Inflammatory macrophage treated with lipopolysaccharide for 1 hour (primary cell): Measurements from ENCODE around the gene TNXB.
"Not testable (repeated sequence)": the region's sequence is repeated elsewhere in the genome, so short reads cannot be mapped to it uniquely, and the experiment has no call there.

Experiments
- DNase-seq, 2 donors: peaks; one replicate each; pipeline ENCODE4 v3.0.0-alpha.2; 2020 to 2022

TNXB gene

DNA sequence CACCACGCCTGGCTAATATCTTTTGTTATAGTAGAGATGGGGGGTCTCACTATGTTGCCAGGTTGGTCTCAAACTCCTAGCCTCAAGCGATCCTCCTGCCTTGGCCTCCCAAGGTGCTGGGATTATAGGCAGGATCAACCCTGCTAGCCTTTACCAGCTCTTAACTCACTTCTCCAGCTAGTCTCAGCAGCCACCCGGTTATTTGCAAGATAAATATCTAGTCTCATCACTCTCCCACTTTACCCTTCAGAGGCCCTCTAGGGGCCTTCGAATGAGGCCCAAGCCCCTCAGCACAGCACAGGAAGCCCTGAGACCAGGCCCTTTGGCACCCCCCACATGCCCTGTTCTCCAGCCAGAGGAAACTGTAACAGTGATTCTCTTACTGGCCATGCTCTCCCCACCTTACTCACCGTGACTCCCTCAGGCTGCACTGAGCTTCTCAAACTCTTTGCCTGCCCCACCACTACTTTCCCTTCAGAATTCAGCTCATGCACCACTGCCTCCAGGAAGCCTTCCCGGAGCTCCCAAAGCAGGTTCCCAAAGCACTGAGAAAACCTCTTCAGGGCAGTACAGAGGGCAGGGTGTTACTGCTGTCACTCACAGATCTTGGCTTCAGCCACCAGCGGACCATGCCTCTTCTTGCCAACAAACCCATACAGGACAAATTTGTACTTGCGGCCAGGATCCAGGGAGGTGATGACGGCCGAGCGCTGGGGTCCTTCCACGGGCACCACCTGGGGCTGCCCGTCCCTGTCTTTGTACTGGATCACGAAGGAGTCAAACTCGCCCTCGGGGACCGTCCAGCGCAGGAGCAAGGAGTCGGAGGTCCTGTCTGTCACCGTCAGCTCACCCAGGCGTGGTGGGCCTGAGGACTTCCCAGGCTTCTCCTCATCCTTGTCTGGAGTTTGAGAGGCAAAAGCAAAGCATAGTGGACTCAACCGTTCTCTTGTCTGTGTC, 25.0 kb downstream of the TNXB start:
- no peak for DNase-seq

GRCh38 chr6:32082935-32083334, 26.2 kb downstream of the TNXB start:
- DNase-seq: no peak

GRCh38 chr6:32082478-32082877, 26.7 kb downstream of the TNXB start:
- DNase-seq: no peak

DNA sequence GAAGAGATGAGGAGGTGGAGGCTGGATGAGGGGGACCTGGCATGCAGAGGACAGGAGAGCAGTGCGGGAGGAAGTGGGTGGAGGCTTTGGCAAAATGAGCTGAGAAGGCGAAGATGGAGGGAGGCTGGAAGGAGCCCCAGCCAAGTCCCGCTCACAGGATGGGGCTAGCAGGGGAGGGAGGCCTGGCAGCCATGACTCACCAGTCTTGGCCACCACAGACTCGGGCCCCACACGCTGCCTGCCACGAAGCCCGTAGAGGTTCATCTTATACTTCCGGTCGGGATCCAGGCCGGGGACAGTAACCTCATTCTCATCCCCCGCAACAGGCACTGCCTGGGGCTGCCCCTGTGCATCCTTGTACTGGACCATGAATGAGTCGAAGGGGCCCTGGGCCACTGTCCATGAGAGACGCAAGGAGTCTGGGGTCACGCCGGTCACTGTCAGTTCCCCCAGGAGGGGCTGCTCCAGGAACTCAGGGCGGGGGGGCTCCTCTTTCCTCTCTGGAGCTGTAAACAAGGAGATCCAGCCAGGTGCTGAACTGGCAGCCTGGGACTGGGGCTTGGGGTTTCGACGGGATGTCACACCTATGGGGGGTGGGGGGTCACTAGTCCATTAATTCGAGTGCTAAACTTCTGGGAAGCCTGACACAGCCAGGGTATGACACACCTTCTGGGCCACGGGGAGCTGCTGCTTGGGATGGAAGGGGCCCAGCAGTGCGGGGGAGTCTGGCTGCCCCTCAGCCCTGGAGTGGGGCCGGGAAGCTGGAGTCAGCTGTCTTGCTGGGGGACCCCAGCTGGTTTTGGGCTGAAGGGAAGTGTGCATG, 27.8 kb downstream of the TNXB start:
- no peak for DNase-seq

DNA sequence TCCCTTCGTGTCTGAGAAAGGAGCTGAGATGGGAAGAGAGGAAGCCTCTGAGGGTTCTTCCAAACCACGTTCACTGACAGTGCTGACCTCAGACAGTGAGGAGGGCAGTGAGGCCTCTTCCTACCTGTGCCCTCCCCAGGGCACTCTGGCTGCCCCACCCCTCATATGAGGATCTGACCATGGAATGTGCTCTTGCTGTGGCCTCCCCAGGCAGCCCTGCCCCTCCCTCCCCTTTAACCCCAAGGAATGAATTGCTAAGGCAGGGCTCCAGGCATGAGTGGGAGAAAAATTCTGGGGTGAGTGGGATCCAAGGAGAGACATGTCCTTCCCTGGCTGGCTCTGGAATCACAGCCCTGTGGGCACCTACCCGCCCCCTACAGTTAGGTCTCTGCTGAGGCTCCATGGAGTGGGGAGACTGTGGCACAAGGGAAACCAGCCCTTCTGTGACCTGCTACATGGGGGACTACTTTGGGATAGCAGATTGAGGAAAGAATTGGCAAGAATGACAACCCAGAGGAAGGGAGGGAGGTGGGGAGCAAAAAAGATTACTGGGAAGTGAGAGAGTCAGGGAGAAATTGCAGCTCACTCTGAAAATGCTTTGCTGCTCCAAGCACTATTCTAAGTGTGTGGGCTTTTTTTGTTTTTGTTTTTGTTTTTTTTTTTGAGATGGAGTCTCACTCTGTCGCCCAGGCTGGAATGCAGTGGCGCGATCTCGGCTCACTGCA, 29.4 kb downstream of the TNXB start:
- DNase-seq: no peak

- no peak for DNase-seq
Observed at GRCh38 chr6:32076321-32076809, 32.8 kb downstream of the TNXB start.

DNA sequence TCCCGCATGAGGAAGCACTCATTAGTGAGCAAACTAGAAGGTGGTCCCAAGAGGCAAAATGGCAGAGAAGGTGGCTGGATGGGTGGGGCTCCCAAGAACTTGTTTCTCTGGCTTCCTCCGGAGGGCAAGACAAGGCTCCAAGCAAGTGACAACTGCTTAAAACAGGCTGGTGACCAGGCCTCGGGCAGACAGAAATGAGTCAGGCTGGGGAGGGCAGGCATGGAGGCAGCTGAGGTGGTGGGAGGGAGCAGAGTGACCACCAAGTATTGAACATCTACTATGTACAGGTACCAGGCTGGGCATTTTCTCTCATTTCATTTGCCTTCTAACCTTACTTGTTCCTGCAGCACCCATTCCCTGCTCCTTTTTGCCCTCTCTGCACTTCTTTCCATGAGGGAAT, 33.4 kb downstream of the TNXB start:
- DNase-seq: no peak

DNA sequence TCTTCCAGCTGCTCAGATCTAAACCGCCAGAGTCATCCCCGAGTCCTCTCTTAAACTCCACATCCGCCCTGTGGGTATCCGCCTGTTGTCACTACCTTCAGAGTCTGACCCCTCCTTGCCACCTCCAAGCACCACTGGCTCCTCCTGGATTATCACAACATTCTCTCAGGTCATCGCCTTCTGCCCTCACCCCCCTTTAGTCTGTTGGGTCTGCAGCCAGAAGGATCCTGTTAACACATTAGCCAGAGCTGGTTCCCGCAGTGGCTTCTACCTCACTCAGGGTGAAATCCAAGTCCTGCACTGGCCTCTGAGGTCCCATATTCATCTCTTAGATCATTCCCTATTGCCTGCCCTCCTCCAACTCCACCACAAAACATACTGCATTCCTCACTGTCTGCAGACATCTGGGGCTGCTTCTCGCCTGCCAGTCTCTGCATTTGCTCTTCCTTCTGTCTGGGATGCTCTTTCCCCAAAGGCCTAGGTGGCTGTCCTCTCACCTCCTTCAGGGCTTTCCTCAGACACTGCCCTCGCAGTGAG, 34.1 kb downstream of the TNXB start:
- DNase-seq: no peak

DNA sequence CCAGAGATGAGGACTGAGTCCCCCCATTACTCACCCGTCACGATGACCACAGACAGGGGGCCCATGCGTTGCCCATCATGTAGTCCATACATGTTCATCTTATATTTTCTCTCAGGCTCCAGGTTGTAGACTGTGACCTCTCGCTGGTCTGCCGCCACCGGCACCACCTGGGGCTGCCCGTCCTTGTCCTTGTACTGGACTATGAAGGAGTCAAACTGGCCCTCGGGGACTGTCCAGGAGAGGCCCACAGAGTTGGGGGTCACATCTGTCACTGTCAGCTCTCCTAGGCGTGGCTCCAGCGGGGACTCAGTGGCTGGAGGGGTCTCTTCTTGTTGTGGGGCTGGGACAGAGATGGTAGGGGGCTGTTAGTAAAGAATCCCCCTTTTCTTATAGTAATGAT, 35.5 kb downstream of the TNXB start:
- no peak for DNase-seq

DNA sequence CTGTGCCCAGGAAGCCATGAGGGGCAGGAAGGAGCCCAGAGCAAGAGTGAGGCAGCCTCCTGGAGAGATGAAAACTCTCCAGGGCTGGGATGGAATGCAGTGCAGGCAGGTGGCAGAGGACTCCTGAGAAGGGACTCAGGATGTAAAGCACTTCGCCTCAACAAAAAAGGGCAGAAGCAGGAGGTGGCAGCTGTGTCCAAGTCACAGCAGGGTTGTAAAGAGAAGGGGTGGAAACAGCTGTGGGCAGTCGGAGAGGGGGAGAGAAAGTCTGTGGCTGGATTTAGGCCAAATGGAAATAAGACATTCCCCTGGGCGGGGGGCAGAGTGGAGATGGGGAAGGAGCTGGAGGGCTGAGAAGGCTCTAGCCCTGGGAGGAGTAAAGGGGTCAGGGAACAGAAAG, 36.0 kb downstream of the TNXB start:
- DNase-seq: no peak

GRCh38 chr6:32070814-32071543, 38.2 kb downstream of the TNXB start:
- DNase-seq: no peak

GRCh38 chr6:32069878-32070515, 39.1 kb downstream of the TNXB start:
- DNase-seq: no peak

GRCh38 chr6:32069460-32069859, 39.7 kb downstream of the TNXB start:
- no peak for DNase-seq

DNA sequence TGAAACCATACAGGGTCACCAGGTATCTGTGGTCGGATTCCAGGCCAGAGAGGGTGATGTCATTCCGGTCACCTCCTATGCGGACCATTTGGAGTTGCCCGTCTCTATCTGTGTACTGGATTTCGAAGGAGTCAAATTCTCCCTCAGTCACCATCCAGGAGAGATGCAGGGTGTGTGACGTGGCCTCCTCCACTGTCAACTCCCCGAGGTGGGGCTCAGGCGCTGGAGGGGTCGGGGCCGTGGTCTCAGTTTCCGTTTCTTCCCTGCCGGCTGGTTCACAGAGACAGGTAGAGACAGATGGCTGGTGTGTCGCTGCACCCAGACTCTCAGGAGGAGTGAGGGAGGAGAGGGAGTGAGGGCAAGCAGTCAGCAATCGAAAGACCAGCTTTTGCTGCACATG, 40.3 kb downstream of the TNXB start:
- no peak for DNase-seq

- not testable (repeated sequence) for DNase-seq
Observed at GRCh38 chr6:32068315-32068714, 40.8 kb downstream of the TNXB start.

- DNase-seq: not testable (repeated sequence)
Observed at GRCh38 chr6:32067521-32067920, 41.6 kb downstream of the TNXB start.

GRCh38 chr6:32064706-32065105, 44.4 kb downstream of the TNXB start:
- no peak for DNase-seq

DNA sequence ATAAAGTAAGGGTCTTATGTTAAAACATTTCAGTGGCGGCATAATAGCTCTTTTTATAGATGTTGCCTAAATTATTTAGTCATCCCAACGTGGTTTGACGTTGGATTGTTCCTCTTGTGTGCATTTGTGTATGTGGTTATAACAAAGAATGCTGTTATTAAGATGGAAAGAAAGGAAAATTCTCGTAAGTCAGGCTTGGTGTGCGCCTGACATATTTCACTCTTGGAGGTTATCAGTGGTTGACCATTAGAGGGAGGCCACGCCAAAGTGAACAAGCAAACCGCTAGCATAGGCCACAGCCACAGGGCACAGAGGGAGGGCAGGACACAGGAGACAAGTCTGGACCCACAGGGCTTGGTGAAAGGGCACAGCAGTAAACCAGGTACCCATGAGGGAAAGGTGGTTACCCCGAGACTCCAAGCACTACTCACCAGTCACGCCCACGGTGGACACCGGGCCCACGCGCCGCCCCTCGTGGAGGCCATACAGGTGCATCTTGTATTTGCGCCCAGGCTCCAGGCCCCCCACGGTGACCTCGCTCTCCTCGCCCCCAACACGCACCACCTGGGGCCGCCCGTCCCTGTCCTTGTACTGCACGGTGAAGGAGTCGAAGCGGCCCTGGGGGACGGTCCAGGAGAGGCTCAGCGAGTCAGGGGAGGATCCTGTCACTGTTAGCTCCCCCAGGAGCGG, 48.0 kb downstream of the TNXB start:
- DNase-seq: no peak

- no peak for DNase-seq
Observed at GRCh38 chr6:32058511-32058963, 50.6 kb downstream of the TNXB start.

GRCh38 chr6:32057966-32058365, 51.2 kb downstream of the TNXB start:
- DNase-seq: no peak

GRCh38 chr6:32056254-32056653, 52.9 kb downstream of the TNXB start:
- no peak for DNase-seq
